ENCODE measurements around the gene ZSCAN5A.
"Not testable (repeated sequence)": the region's sequence is repeated elsewhere in the genome, so short reads cannot be mapped to it uniquely, and the experiment has no call there.

The ZSCAN5A gene

GRCh38 chr19:56199687-56200086 lies 115.0 kb downstream of the ZSCAN5A start:
- DNase-seq, result no peak

- not testable (repeated sequence) for DNase-seq
These were observed 117.0 kb downstream of the ZSCAN5A start, which contains the start of gene ZSCAN5B for GRCh38 chr19:56197646-56198045. ZSCAN5B (minus strand) TSS chr19:56197783; CDS start chr19:56193052, 4,731 bp downstream.

- DNase-seq, result no peak
These were observed 120.5 kb downstream of the ZSCAN5A start for GRCh38 chr19:56193981-56194640.

GRCh38 chr19:56191711-56192110 lies 122.9 kb downstream of the ZSCAN5A start:
- no peak for DNase-seq

GRCh38 chr19:56191115-56191514 lies 123.5 kb downstream of the ZSCAN5A start:
- no peak for DNase-seq

- no peak for DNase-seq
These were observed 124.9 kb downstream of the ZSCAN5A start for GRCh38 chr19:56189785-56190184.

GRCh38 chr19:56177564-56178243 lies 136.9 kb downstream of the ZSCAN5A start:
- no peak for DNase-seq

GRCh38 chr19:56176881-56177280 lies 137.8 kb downstream of the ZSCAN5A start:
- DNase-seq, result no peak

GRCh38 chr19:56176310-56176709 lies 138.3 kb downstream of the ZSCAN5A start:
- DNase-seq, result not testable (repeated sequence)

- DNase-seq, result not testable (repeated sequence)
These were observed 138.8 kb downstream of the ZSCAN5A start, which contains the start of gene GALP for GRCh38 chr19:56175861-56176307. GALP (plus strand) TSS chr19:56176008; CDS start chr19:56177109, 1,101 bp downstream.

- no peak for DNase-seq
These were observed 140.1 kb downstream of the ZSCAN5A start for GRCh38 chr19:56174550-56174949.

GRCh38 chr19:56174086-56174485 lies 140.6 kb downstream of the ZSCAN5A start:
- DNase-seq, result no peak

Measured in fibroblast of skin of back (primary cell).